HEK293 (cell line): ENCODE measurements around the gene PDZD2.

Experiments
- KLF10 ChIP-seq: fragments of 450-650 bp; IDR thresholded peaks from 2 replicates; pipeline ENCODE4 v1.5.1; 2018; ENCODE audit warnings: missing biosample characterization, mild to moderate bottlenecking, missing genetic modification characterization
- SP2 ChIP-seq: fragments of 450-650 bp; formaldehyde crosslinking; IDR thresholded peaks from 2 replicates; pipeline ENCODE4 v1.5.1; 2016; ENCODE audit warnings: missing biosample characterization, missing genetic modification characterization
- YY1 ChIP-seq: fragments of 450-650 bp; formaldehyde crosslinking; IDR thresholded peaks from 2 replicates; pipeline ENCODE4 v1.5.1; 2018; ENCODE audit warnings: missing biosample characterization, missing genetic modification characterization
- ZBTB11 ChIP-seq: fragments of 450-650 bp; formaldehyde crosslinking; conservative IDR thresholded peaks from 2 replicates; pipeline ENCODE4 v1.5.1; 2016; ENCODE audit warnings: low read depth, missing biosample characterization, missing genetic modification characterization
- ZBTB7A ChIP-seq: fragments of 450-650 bp; formaldehyde crosslinking; IDR thresholded peaks from 2 replicates; pipeline ENCODE4 v1.5.1; 2016; ENCODE audit warnings: low read depth, missing biosample characterization, missing genetic modification characterization
- ZNF112 ChIP-seq: fragments of 450-650 bp; formaldehyde crosslinking; IDR thresholded peaks from 2 replicates; pipeline ENCODE4 v1.5.0; 2017; ENCODE audit warnings: missing biosample characterization, missing genetic modification characterization
- ZNF121 ChIP-seq: fragments of 450-650 bp; formaldehyde crosslinking; IDR thresholded peaks from 2 replicates; pipeline ENCODE4 v1.5.1; 2016; ENCODE audit warnings: missing biosample characterization, missing genetic modification characterization
- ZNF140 ChIP-seq: fragments of 450-650 bp; formaldehyde crosslinking; IDR thresholded peaks from 2 replicates; pipeline ENCODE4 v1.5.1; 2016; ENCODE audit warnings: missing biosample characterization, missing genetic modification characterization
- ZNF19 ChIP-seq: fragments of 450-650 bp; formaldehyde crosslinking; IDR thresholded peaks from 2 replicates; pipeline ENCODE4; 2016; ENCODE audit warnings: missing biosample characterization, missing genetic modification characterization, low read depth
- ZNF416 ChIP-seq: fragments of 450-650 bp; formaldehyde crosslinking; IDR thresholded peaks from 2 replicates; pipeline ENCODE4 v1.5.1; 2016; ENCODE audit warnings: missing biosample characterization, missing genetic modification characterization
- TF ChIP-seq, protein P1 (sequence below): fragments of 450-650 bp; formaldehyde crosslinking; IDR thresholded peaks from 2 replicates; pipeline ENCODE4 v1.5.1; 2016; ENCODE audit warnings: missing biosample characterization, missing genetic modification characterization
- TF ChIP-seq, protein P2 (sequence below): fragments of 450-650 bp; formaldehyde crosslinking; IDR thresholded peaks from 2 replicates; pipeline ENCODE4 v1.5.1; 2017; ENCODE audit warnings: missing biosample characterization, missing genetic modification characterization

- TF ChIP-seq, protein P1, sequence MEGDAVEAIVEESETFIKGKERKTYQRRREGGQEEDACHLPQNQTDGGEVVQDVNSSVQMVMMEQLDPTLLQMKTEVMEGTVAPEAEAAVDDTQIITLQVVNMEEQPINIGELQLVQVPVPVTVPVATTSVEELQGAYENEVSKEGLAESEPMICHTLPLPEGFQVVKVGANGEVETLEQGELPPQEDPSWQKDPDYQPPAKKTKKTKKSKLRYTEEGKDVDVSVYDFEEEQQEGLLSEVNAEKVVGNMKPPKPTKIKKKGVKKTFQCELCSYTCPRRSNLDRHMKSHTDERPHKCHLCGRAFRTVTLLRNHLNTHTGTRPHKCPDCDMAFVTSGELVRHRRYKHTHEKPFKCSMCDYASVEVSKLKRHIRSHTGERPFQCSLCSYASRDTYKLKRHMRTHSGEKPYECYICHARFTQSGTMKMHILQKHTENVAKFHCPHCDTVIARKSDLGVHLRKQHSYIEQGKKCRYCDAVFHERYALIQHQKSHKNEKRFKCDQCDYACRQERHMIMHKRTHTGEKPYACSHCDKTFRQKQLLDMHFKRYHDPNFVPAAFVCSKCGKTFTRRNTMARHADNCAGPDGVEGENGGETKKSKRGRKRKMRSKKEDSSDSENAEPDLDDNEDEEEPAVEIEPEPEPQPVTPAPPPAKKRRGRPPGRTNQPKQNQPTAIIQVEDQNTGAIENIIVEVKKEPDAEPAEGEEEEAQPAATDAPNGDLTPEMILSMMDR: no peak
- no peak for TF ChIP-seq ZNF19 (tag by site-specific recombination)
- TF ChIP-seq KLF10: no peak
- no peak for TF ChIP-seq SP2 (tag by site-specific recombination)
- no peak for TF ChIP-seq ZBTB11 (tag by site-specific recombination)
- TF ChIP-seq, protein P2, sequence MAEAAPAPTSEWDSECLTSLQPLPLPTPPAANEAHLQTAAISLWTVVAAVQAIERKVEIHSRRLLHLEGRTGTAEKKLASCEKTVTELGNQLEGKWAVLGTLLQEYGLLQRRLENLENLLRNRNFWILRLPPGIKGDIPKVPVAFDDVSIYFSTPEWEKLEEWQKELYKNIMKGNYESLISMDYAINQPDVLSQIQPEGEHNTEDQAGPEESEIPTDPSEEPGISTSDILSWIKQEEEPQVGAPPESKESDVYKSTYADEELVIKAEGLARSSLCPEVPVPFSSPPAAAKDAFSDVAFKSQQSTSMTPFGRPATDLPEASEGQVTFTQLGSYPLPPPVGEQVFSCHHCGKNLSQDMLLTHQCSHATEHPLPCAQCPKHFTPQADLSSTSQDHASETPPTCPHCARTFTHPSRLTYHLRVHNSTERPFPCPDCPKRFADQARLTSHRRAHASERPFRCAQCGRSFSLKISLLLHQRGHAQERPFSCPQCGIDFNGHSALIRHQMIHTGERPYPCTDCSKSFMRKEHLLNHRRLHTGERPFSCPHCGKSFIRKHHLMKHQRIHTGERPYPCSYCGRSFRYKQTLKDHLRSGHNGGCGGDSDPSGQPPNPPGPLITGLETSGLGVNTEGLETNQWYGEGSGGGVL (tag by site-specific recombination): no peak
- no peak for TF ChIP-seq ZNF121 (tag by site-specific recombination)
- no peak for TF ChIP-seq ZNF140 (tag by site-specific recombination)
- TF ChIP-seq ZNF416: no peak
- TF ChIP-seq ZBTB7A (tag by site-specific recombination): no peak
- no peak for TF ChIP-seq ZNF112
- no peak for TF ChIP-seq YY1 (tag by site-specific recombination)
Measured at GRCh38 chr5:31598640-31599611, 40.0 kb upstream of the PDZD2 start.
